Breast epithelium (tissue), 4 donors: ENCODE data around the gene MON2. TPM values are rescaled to one million over a fixed set of nuclear protein-coding genes. Genes with fewer than 3 reads are reported as not detected.
"Not testable (repeated sequence)": the region's sequence is repeated elsewhere in the genome, so short reads cannot be mapped to it uniquely, and the experiment has no call there.

Source experiments
- DNase-seq, 2 donors: peaks; one replicate each; pipeline ENCODE4 v3.0.0-alpha.2; 2019; ENCODE audit warnings: low spot score in 2 of 2
- H3K27ac ChIP-seq, 2 donors: fragments of 200-600 bp; sonication (generic) in 1 of 2; one replicate each; pipeline ENCODE4 v1.5.1; 2016 to 2019; ENCODE audit warnings: mild to moderate bottlenecking in 1 of 2
- H3K27me3 ChIP-seq, 2 donors: fragments of 200-600 bp; sonication (generic) in 1 of 2; one replicate each; pipeline versions ENCODE4 v1.5.1 to v1.6.0; 2017 to 2019; ENCODE audit warnings: control low read depth in 1 of 2, mild to moderate bottlenecking in 1 of 2
- H3K36me3 ChIP-seq: fragments of 200-600 bp; one replicate; pipeline ENCODE4 v1.5.1; 2019
- H3K4me1 ChIP-seq, 2 donors: fragments of 200-600 bp; sonication (generic); one replicate each; pipeline ENCODE4 v1.5.1; 2016 to 2019; ENCODE audit warnings: control low read depth in 1 of 2
- H3K4me3 ChIP-seq, 3 donors: fragments of 200-600 bp; sonication (generic); 1 replicate in 2 of 3; 2 replicates in 1 of 3; pipeline ENCODE4 v1.5.1; 2016 to 2019; ENCODE audit warnings: mild to moderate bottlenecking in 3 of 3, moderate library complexity in 2 of 3
- H3K9me3 ChIP-seq, 2 donors: fragments of 200-600 bp; sonication (generic) in 1 of 2; one replicate each; pipeline ENCODE4 v1.5.1; 2016 to 2019; ENCODE audit warnings: control low read depth in 1 of 2
- POLR2A ChIP-seq: fragments of 450-650 bp; IDR thresholded peaks from one replicate; pipeline ENCODE4 v1.6.1; 2016; ENCODE audit warnings: antibody characterized with exemption, mild to moderate bottlenecking, moderate library complexity
- POLR2AphosphoS5 ChIP-seq, 3 donors: sonication (generic); formaldehyde crosslinking; IDR thresholded peaks; one replicate each; pipeline ENCODE4 v1.6.1; 2017; ENCODE audit warnings: antibody characterized with exemption in 3 of 3
- intact Hi-C: fragments of 100-400 bp; cut with DNase I; formaldehyde crosslinking; loops from one replicate; pipeline ENCODE4 v1.15.1; 2023; ENCODE audit warnings: low total_unique reads
- total RNA-seq, 3 donors: library from RNA; depleted of rRNA; stranded (reverse); fragments of >200 nt; gene quantifications; one replicate each; pipeline ENCODE4 v1.1.0, GENCODE V29; 2016
- TF ChIP-seq, protein P1 (sequence below), 3 donors: fragments of 450-650 bp; IDR thresholded peaks; one replicate each; pipeline ENCODE4 v1.5.1; 2016 to 2017; ENCODE audit warnings: antibody characterized with exemption in 3 of 3, mild to moderate bottlenecking in 3 of 3, moderate library complexity in 3 of 3

MON2 gene
- total RNA-seq, 3 donors from 2014 or later, result 85.0 to 162 (median 123) TPM

- intact Hi-C loops, result no loop called here
- DNase-seq, result no peak
- Histone ChIP-seq H3K27ac (no peak overlapping the region), H3K4me1 (no peaks in the 10 kb centered on the region), H3K9me3 (no peaks in the 10 kb centered on the region), H3K4me3 (no peak overlapping the region), H3K36me3 (peaks cover 12% of the 10 kb centered on the region), H3K27me3 (no peaks in the 10 kb centered on the region)
- no peak for TF ChIP-seq POLR2AphosphoS5 (IDR thresholded peaks at IDR 0.05)
- TF ChIP-seq POLR2A, result no peak
- TF ChIP-seq, protein P1, sequence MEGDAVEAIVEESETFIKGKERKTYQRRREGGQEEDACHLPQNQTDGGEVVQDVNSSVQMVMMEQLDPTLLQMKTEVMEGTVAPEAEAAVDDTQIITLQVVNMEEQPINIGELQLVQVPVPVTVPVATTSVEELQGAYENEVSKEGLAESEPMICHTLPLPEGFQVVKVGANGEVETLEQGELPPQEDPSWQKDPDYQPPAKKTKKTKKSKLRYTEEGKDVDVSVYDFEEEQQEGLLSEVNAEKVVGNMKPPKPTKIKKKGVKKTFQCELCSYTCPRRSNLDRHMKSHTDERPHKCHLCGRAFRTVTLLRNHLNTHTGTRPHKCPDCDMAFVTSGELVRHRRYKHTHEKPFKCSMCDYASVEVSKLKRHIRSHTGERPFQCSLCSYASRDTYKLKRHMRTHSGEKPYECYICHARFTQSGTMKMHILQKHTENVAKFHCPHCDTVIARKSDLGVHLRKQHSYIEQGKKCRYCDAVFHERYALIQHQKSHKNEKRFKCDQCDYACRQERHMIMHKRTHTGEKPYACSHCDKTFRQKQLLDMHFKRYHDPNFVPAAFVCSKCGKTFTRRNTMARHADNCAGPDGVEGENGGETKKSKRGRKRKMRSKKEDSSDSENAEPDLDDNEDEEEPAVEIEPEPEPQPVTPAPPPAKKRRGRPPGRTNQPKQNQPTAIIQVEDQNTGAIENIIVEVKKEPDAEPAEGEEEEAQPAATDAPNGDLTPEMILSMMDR (IDR thresholded peaks at IDR 0.05), result no peak
Measured at GRCh38 chr12:62540354-62540753, 73.7 kb downstream of the MON2 start.

DNA sequence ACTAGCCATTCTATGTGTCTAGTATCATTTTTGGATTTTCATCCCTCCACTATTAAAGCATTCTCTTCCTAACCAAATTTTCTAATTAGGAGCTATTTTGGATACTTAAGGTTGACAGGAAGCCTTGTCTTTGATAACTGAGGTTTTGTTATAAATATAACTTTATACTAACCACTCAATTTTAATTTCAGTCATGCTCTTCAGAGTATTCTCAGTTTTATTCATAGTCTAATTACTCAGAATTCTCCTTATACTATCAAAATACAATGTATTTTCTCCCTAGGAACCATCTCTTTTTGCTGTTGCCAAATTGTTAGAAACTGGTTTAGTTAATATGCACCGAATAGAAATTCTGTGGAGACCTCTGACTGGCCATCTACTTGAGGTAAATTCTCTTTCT lies 76.2 kb downstream of the MON2 start:
- Histone ChIP-seq H3K4me3 (no peak overlapping the region), H3K4me1 (no peaks in the 10 kb centered on the region), H3K36me3 (peaks cover 10% of the 10 kb centered on the region), H3K9me3 (no peaks in the 10 kb centered on the region), H3K27ac (no peak overlapping the region), H3K27me3 (no peaks in the 10 kb centered on the region)
- intact Hi-C loops, result no loop called here
- DNase-seq, result no peak
- TF ChIP-seq, protein P1 (IDR thresholded peaks at IDR 0.05), result no peak
- TF ChIP-seq POLR2AphosphoS5 (IDR thresholded peaks at IDR 0.05), result no peak
- TF ChIP-seq POLR2A, result no peak

- no peak for DNase-seq
- TF ChIP-seq POLR2A (no peak), POLR2AphosphoS5 (IDR thresholded peaks at IDR 0.05) (no peak)
- TF ChIP-seq, protein P1 (IDR thresholded peaks at IDR 0.05), result no peak
- Histone ChIP-seq H3K4me1 (no peaks in the 10 kb centered on the region), H3K9me3 (no peaks in the 10 kb centered on the region), H3K27ac (no peak overlapping the region), H3K36me3 (peaks cover 6% of the 10 kb centered on the region), H3K4me3 (no peak overlapping the region), H3K27me3 (no peaks in the 10 kb centered on the region)
- intact Hi-C loops, result no loop called here
Measured at GRCh38 chr12:62543324-62543723, 76.7 kb downstream of the MON2 start.

DNA sequence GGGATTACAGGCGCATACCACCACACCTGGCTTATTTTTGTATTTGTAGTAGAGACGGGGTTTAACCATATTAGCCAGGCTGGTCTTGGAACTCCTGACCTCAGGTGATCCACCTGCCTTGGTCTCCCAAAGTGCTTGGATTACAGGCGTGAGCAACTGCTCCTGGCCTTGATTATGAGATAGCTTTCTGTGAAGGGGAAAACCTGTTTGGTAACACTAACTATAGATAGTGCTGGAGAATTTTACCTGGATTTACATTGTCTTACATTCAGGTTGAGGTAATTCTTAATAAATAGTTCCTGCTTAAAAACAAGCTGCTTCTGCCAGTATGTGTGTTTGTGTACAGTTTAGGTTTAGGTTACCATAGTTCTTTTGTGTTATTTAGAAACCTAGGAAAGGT lies 77.1 kb downstream of the MON2 start:
- H3K27ac ChIP-seq, result no peak overlapping the region
- intact Hi-C loops, result no loop called here
- no peaks in the 10 kb centered on the region for H3K4me1 ChIP-seq
- peaks cover 2% of the 10 kb centered on the region for H3K36me3 ChIP-seq
- H3K9me3 ChIP-seq, result no peaks in the 10 kb centered on the region
- no peak for DNase-seq
- H3K4me3 ChIP-seq, result no peak overlapping the region
- TF ChIP-seq POLR2AphosphoS5 (IDR thresholded peaks at IDR 0.05), result no peak
- no peak for TF ChIP-seq POLR2A
- TF ChIP-seq, protein P1 (IDR thresholded peaks at IDR 0.05), result no peak
- no peaks in the 10 kb centered on the region for H3K27me3 ChIP-seq

DNA sequence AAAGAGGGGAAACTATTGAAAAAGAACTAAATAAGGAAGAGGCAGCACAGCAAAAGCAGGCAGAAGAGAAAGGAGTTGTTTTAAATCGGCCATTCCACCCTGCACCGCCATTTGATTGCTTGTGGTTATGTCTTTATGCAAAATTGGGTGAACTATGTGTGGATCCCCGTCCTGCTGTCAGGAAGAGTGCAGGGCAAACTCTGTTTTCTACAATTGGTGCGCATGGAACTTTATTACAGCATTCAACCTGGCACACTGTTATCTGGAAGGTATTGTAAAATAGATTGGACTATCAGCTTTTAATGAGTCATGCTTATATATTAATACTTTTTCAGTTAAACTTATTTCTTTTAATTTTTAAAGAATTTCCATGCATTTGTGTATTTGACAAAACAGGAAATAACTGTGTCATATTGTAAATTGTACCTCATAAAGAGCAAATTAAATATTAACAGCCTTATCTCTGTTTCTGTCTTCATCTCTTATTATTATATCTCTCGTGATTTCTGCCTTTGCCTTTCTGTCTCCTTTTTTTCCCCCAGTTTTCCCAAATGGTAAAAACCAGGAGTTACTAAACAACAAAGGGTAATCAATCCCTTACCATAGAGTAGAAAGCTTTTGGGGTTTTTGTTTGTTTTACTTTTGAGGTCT lies 86.4 kb downstream of the MON2 start:
- Histone ChIP-seq H3K4me1 (no peaks in the 10 kb centered on the region), H3K4me3 (no peak overlapping the region), H3K27ac (no peak overlapping the region), H3K36me3 (peaks cover 5% of the 10 kb centered on the region), H3K9me3 (no peaks in the 10 kb centered on the region), H3K27me3 (no peaks in the 10 kb centered on the region)
- intact Hi-C loops, result no loop called here
- no peak for DNase-seq
- TF ChIP-seq POLR2A (no peak), POLR2AphosphoS5 (IDR thresholded peaks at IDR 0.05) (no peak)
- TF ChIP-seq, protein P1 (IDR thresholded peaks at IDR 0.05), result no peak

DNA sequence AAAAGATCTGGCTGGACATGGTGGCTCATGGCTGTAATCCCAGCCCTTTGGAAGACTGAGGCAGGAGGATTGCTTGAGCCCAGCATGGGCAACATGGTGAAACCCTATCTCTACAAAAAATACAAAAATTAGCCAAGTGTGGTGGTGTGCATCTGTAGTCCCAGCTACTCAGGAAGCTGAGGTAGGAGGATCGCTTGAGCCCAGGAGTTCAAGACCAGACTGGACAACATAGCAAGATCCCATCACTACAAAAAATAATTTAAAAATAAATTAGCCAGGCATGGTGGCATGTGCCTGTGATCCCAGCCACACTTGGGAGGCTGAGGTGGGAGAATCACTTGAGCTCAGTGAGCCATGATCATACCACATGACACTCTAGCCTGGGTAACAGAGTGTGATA lies 92.7 kb downstream of the MON2 start:
- H3K4me3 ChIP-seq, H3K9me3 ChIP-seq, intact Hi-C loops, H3K4me1 ChIP-seq, H3K27ac ChIP-seq, DNase-seq, H3K27me3 ChIP-seq: not testable (repeated sequence)
- H3K36me3 ChIP-seq, result peaks cover 11% of the 10 kb centered on the region
